Fibroblast of lung (primary cell): ENCODE measurements around the gene CLSTN2.

Experiments used
- CTCF ChIP-seq, 2 donors: IDR thresholded peaks in 1 of 2; conservative IDR thresholded peaks in 1 of 2; 1 replicate in 1 of 2; 2 replicates in 1 of 2; pipeline ENCODE4 v1.5.1; 2011 to 2012; ENCODE audit warnings: low read length in 2 of 2, control low read depth in 1 of 2, inconsistent platforms in 1 of 2, low read depth in 1 of 2, mild to moderate bottlenecking in 1 of 2
- EZH2 ChIP-seq: IDR thresholded peaks from 2 replicates; pipeline ENCODE4 v1.5.1; 2012; ENCODE audit warnings: low read length, control low read depth, mild to moderate bottlenecking; ENCODE audit errors: missing control alignments

GRCh38 chr3:140250945-140251344, 316.0 kb downstream of the CLSTN2 start:
- TF ChIP-seq CTCF (conservative IDR thresholded peaks at IDR 0.05 in 1 of 2, IDR thresholded peaks at IDR 0.05 in 1 of 2; ENCODE audit: low read depth in 1 of 2, low read length in 2 of 2) (no peak), EZH2 (no peak)
